ENCODE data around the gene ANKRD10.
A peak's percentile ranks its signal among the peaks of the same experiment; 100 is the strongest.

The ANKRD10 gene

GRCh38 chr13:110944968-110945927 is 30.4 kb upstream of the ANKRD10 start:
- no peak for DNase-seq

- DNase-seq = no peak
These were observed 29.5 kb upstream of the ANKRD10 start for GRCh38 chr13:110944121-110944967.

DNA sequence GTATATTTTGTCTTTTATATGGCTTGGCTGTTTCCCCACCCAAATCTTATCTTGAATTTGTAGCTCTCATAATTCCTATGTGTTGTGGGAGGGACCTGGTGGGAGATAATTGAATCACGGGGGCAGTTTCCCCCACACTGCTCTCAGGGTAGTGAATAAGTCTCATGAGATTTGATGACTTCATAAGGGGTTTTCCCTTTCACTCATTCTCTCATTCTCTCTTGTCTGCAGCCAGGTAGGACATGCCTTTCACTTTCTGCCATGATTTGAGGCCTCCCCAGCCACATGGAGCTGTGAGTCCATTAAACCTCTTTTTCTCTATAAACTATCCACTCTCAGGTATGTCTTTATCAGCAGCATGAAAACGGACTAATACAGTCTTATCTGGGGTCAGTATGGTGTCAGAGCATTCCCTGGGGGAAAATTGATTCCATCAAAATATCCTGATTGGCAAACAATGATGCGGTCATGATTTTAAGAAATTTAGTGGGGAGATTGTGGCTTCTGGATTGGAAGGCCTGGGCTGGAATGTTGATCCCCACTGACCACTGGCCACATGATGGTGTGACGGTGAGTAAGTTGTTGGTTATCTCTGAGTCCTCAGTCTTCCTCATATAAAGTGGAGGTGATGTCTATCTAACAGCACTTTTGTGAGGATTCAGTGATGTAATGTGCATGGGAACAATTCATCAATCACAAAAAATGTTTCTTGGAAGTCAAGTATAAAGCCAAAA is 27.5 kb upstream of the ANKRD10 start:
- DNase-seq = no peak

GRCh38 chr13:110938662-110939421 is 24.0 kb upstream of the ANKRD10 start:
- DNase-seq = no peak

- DNase-seq = peak in 1 of 56 donors; percentile 13
These were observed 22.8 kb upstream of the ANKRD10 start for GRCh38 chr13:110937511-110938285.

GRCh38 chr13:110936519-110936918 is 21.6 kb upstream of the ANKRD10 start:
- DNase-seq = no peak

DNA sequence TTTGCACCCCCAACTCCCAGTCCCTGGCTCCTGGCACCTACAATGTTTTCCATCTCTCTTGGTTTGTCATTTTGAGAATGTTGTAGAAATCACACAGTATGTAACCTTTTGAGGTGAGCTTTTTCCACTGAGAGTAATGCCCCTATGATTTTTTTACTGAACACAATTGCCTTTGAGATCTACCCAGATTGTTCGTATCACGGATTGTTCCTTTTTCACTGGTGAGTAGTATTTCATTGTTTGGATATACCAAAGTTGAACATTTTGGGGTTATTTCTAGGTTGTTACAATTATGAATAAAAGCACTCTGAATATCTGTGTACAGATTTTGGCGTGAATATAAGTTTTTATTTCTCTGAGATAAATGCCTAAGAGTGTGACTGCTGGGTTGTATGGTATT is 17.7 kb upstream of the ANKRD10 start:
- no peak for DNase-seq

DNA sequence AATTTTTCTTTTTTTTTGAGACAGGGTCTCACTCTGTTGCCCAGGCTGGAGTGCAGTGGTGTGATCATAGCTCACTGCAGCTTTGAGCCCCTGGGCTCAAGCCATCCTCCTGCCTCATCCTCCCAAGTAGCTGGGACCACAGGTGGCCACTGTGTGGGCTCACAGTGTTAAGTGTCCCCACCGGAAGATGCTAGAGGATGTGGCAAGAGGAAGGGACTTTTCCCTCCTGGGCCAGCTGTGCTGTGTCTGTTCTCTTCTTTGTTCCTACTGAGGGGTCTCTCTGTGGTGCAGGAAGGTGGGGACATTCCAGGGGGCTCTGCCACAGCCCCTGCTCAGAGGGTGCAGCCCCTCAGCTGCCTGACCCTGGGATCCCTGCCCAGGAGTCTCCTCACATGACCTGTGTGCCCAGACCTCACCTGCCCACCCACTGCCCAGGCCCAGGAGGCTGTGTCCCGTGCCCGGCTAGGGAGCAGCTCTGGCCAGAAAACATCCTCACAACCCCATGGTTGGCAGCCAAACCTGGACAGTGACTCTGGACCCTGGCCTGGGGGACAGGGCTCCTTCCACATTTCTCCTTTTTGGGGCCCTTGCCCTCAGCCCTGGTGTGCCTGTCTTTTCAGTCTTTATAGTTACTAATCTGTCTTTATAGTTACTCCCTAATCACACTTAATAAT is 14.4 kb upstream of the ANKRD10 start:
- DNase-seq = no peak

- DNase-seq = no peak
These were observed 10.2 kb upstream of the ANKRD10 start for GRCh38 chr13:110925023-110925612.

DNA sequence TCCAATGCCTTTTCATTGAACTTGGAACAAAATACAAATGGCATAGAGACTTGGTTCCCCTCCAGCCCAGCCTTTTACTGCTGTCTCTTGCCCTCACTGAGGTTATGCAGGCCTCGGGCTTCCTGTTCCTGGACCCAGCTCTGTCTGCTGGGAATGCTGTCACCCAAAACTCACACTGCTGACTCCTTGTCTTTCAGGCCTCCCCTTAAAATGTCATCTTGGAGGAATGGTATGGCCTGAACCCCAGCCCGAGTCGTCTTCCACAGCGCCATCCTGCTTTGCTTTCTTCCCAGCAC is 9.7 kb upstream of the ANKRD10 start:
- no peak for DNase-seq

- no peak for DNase-seq
These were observed 9.1 kb upstream of the ANKRD10 start for GRCh38 chr13:110923777-110924638.

DNA sequence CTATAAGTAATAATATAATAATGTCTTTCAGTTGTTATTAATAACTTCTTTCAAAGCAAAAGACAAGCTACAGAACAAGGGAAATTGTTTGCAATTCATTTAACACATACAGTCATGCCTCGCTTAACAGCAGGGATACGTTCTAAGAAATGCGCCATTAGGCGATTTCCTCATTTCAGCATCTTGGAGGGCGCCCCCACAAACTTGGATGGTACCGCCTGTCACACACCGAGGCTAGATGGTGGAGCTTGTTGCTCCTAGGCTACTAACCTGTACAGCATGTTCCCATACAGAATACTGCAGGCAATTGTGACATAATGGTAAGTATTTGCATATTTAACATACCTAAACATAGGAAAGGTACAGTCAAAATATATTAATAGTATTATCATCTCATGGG is 8.2 kb upstream of the ANKRD10 start:
- no peak for DNase-seq

GRCh38 chr13:110922506-110922905 is 7.6 kb upstream of the ANKRD10 start:
- DNase-seq = no peak

GRCh38 chr13:110921695-110922094 is 6.8 kb upstream of the ANKRD10 start:
- no peak for DNase-seq

DNA sequence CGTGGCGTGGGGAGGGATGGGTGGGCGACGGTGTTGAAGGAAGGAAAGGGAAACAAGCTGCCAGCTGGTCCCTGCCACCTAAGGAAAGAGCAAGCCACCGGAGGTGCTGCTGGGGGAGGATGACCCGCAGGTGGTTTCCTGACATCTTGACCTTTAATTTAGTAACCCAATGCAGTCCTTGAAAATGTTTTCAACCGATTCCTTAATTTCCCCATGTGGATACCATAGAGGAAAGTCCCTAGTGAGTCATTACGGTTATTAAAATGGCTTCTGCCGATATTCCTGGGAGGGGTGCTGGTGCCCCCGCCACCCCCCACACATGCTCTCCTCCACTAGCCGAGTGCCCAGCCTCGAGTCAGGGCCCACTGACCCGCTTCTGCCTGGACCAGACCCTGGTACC is 6.3 kb upstream of the ANKRD10 start:
- no peak for DNase-seq

DNA sequence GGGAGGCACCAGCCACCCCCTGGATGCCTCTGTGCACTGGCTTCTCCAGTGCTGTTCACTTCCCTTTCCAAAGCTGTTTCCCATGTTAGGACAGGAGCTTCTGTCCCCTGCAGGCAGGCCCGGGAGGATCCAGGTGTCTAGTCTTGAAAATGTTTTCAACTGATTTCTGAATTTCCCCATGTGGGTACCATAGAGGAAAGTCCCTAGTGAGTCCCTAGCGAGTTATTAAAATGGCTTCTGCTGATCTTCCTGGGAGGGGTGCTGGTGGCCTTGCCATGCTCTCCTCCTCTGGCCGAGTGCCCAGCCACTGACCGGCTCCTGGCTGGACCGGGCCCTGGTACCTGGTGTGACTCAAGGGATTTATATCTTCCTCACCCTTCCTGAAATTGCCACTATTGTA is 5.2 kb upstream of the ANKRD10 start:
- no peak for DNase-seq

- DNase-seq = no peak
These were observed 1.7 kb upstream of the ANKRD10 start for GRCh38 chr13:110916301-110917142.

Measured in amygdala (tissue), 56 donors.